A549 (cell line): Measurements from ENCODE around the gene DDB1. TPM values are rescaled to one million over a fixed set of nuclear protein-coding genes. Genes with fewer than 3 reads are reported as not detected.

ENCODE experiments used
- ATAC-seq, 2 experiments: fragments of 200-7000 bp in 1 of 2; fragments of >200 bp in 1 of 2; cut with Nextera tagmentation in 1 of 2; cut with Tn5 transposase in 1 of 2; 3 replicates each; pipeline versions ENCODE4 v1.8.0 to v1.9.1; 2018 to 2020; ENCODE audit warnings: mild to moderate bottlenecking in 1 of 2, moderate library complexity in 1 of 2
- CTCF ChIA-PET: fragments of 300-600 bp; sonication (Branson Sonifier 250); formaldehyde crosslinking; extraction: SDS; loops from one replicate; lab custom pipeline; 2021; ENCODE audit warnings: antibody characterized with exemption, inconsistent platforms; lab: Yijun Ruan, JAX
- POLR2A ChIA-PET: fragments of 350-600 bp; formaldehyde crosslinking; extraction: SDS; loops from one replicate; lab custom pipeline; 2021; ENCODE audit warnings: antibody characterized with exemption, inconsistent platforms; lab: Yijun Ruan, JAX
- DNase-seq, 2 experiments: peaks; one replicate each; pipeline versions ENCODE4 v3.0.0 to v3.0.0-alpha.2; 2011 to 2016; ENCODE audit warnings: low read depth in 1 of 2, low spot score in 1 of 2
- FAIRE-seq: peaks from 2 replicates; lab custom pipeline; 2011; peaks lifted over from hg19 to GRCh38; lab: Jason Lieb, UNC
- H3K27ac ChIP-seq, 2 experiments: fragments of >200 bp; sonication (Bioruptor Twin); formaldehyde crosslinking; 3 replicates each; pipeline ENCODE4 v1.5.1; 2016 to 2017
- H3K4me1 ChIP-seq: fragments of >200 bp; sonication (Bioruptor Twin); formaldehyde crosslinking; 3 replicates; pipeline ENCODE4 v1.6.1; 2016
- H3K4me2 ChIP-seq: fragments of >200 bp; sonication (Bioruptor Twin); formaldehyde crosslinking; 3 replicates; pipeline ENCODE4 v1.6.1; 2016
- H3K4me3 ChIP-seq: fragments of >200 bp; sonication (Bioruptor Twin); formaldehyde crosslinking; 3 replicates; pipeline ENCODE4 v1.5.1; 2016
- H3K9me3 ChIP-seq: fragments of >200 bp; sonication (Bioruptor Twin); formaldehyde crosslinking; 3 replicates; pipeline ENCODE4 v1.6.1; 2016
- ATOH8 ChIP-seq: fragments of 250-450 bp; sonication (Bioruptor Pico); IDR thresholded peaks from 2 replicates; pipeline ENCODE4 v1.5.0; 2020; ENCODE audit warnings: low read depth, mild to moderate bottlenecking, moderate library complexity
- CHD2 ChIP-seq: fragments of 150-350 bp; IDR thresholded peaks from 2 replicates; pipeline ENCODE4 v1.6.1; 2014; ENCODE audit warnings: low read length; ENCODE audit not compliant: partially characterized antibody
- CHD4 ChIP-seq: fragments of 200-600 bp; sonication (generic); IDR thresholded peaks from 2 replicates; pipeline ENCODE4 v1.6.1; 2016; ENCODE audit warnings: antibody characterized with exemption, mild to moderate bottlenecking, borderline replicate concordance
- CTCF ChIP-seq: fragments of >200 bp; sonication (Bioruptor Twin); formaldehyde crosslinking; IDR thresholded peaks from 3 replicates; pipeline ENCODE4 v1.5.1; 2016
- E2F6 ChIP-seq: IDR thresholded peaks from 2 replicates; pipeline ENCODE4 v1.6.1; 2012; ENCODE audit warnings: low read depth, borderline replicate concordance
- EHF ChIP-seq: fragments of 250-450 bp; sonication (Bioruptor Pico); IDR thresholded peaks from 2 replicates; pipeline ENCODE4 v1.5.0; 2020; ENCODE audit warnings: mild to moderate bottlenecking
- EHMT2 ChIP-seq: fragments of 200-600 bp; sonication (generic); IDR thresholded peaks from 2 replicates; pipeline ENCODE4 v1.6.1; 2016; ENCODE audit warnings: antibody characterized with exemption, low read depth, mild to moderate bottlenecking, moderate library complexity
- EP300 ChIP-seq, 2 experiments: fragments of >200 bp; sonication (Bioruptor Twin); formaldehyde crosslinking; IDR thresholded peaks; 2 replicates in 1 of 2; 3 replicates in 1 of 2; pipeline ENCODE4 v1.6.1; 2016 to 2017
- FOXS1 ChIP-seq: fragments of 250-450 bp; sonication (Bioruptor Pico); IDR thresholded peaks from 2 replicates; pipeline ENCODE4 v1.5.0; 2020; ENCODE audit warnings: mild to moderate bottlenecking, moderate library complexity
- HES2 ChIP-seq: fragments of >200 bp; sonication (Bioruptor Twin); formaldehyde crosslinking; IDR thresholded peaks from 2 replicates; pipeline ENCODE4 v1.6.1; 2016
- HMGXB4 ChIP-seq: fragments of 250-450 bp; sonication (Bioruptor Pico); IDR thresholded peaks from 2 replicates; pipeline ENCODE4 v1.5.0; 2021; ENCODE audit warnings: mild to moderate bottlenecking, moderate library complexity, borderline replicate concordance
- HOXB13 ChIP-seq: fragments of 250-450 bp; sonication (Bioruptor Pico); IDR thresholded peaks from 2 replicates; pipeline ENCODE4 v1.5.0; 2020; ENCODE audit warnings: low read depth, mild to moderate bottlenecking, moderate library complexity
- HOXB5 ChIP-seq: fragments of 250-450 bp; sonication (Bioruptor Pico); IDR thresholded peaks from 2 replicates; pipeline ENCODE4 v1.5.0; 2020; ENCODE audit warnings: mild to moderate bottlenecking, moderate library complexity
- JUN ChIP-seq, 2 experiments: fragments of >200 bp; sonication (Bioruptor Twin); formaldehyde crosslinking; IDR thresholded peaks; 2 replicates in 1 of 2; 3 replicates in 1 of 2; pipeline ENCODE4 v1.6.1; 2016 to 2017
- JUNB ChIP-seq: fragments of >200 bp; sonication (Bioruptor Twin); formaldehyde crosslinking; IDR thresholded peaks from 2 replicates; pipeline ENCODE4 v1.6.1; 2016
- KDM5A ChIP-seq: fragments of 200-600 bp; sonication (generic); IDR thresholded peaks from 2 replicates; pipeline ENCODE4 v1.6.1; 2016; ENCODE audit warnings: antibody characterized with exemption, mild to moderate bottlenecking
- NFE2L2 ChIP-seq: fragments of 150-350 bp; conservative IDR thresholded peaks from 2 replicates; pipeline ENCODE4 v1.6.1; 2014; ENCODE audit warnings: low read length
- NPAS2 ChIP-seq: fragments of 250-450 bp; sonication (Bioruptor Pico); IDR thresholded peaks from 2 replicates; pipeline ENCODE4 v1.8.0; 2022; ENCODE audit warnings: mild to moderate bottlenecking, moderate library complexity, borderline replicate concordance
- NR3C1 ChIP-seq: fragments of >200 bp; sonication (Bioruptor Twin); formaldehyde crosslinking; IDR thresholded peaks from 3 replicates; pipeline ENCODE4 v1.6.1; 2017
- PHF8 ChIP-seq: fragments of 200-600 bp; sonication (generic); IDR thresholded peaks from 2 replicates; pipeline ENCODE4 v1.6.1; 2016; ENCODE audit warnings: low read depth, mild to moderate bottlenecking, antibody characterized with exemption, moderate library complexity, borderline replicate concordance
- POLR2AphosphoS2 ChIP-seq: conservative IDR thresholded peaks from 2 replicates; pipeline ENCODE4 v1.6.1; 2012; ENCODE audit warnings: low read length, improper control_type of control experiment, inconsistent platforms
- RFX5 ChIP-seq: fragments of 450-650 bp; IDR thresholded peaks from 2 replicates; pipeline ENCODE4 v1.7.1; 2014; ENCODE audit warnings: antibody characterized with exemption, mild to moderate bottlenecking, moderate library complexity
- SREBF2 ChIP-seq: fragments of 450-650 bp; IDR thresholded peaks from 2 replicates; pipeline ENCODE4 v1.6.1; 2014; ENCODE audit warnings: mild to moderate bottlenecking, moderate library complexity
- USF2 ChIP-seq: fragments of 450-650 bp; IDR thresholded peaks from 2 replicates; pipeline ENCODE4 v1.6.1; 2014; ENCODE audit warnings: antibody characterized with exemption
- ZC3H11A ChIP-seq: fragments of 450-650 bp; IDR thresholded peaks from 2 replicates; pipeline ENCODE4 v1.6.1; 2014; ENCODE audit warnings: antibody characterized with exemption, mild to moderate bottlenecking
- ZSCAN20 ChIP-seq: fragments of 250-450 bp; sonication (Bioruptor Pico); IDR thresholded peaks from 2 replicates; pipeline ENCODE4 v1.8.0; 2022; ENCODE audit warnings: mild to moderate bottlenecking, moderate library complexity
- WGBS: methylation state at CpG from one replicate; pipeline ENCODE4 v1.1.6; 2017; ENCODE audit errors: missing lambda C conversion rate; 5-methylcytosine and 5-hydroxymethylcytosine counted together
- polyA plus RNA-seq, 4 experiments: library from polyadenylated mRNA; depleted of rRNA in 3 of 4; stranded (reverse); fragments of >200 nt; fragmentation: RNase III in 1 of 4; extraction: RNeasy Plus Mini Kit Qiagen cat#74134 plus additional on column Dnase treatment in 1 of 4; gene quantifications; 2 replicates in 3 of 4; 3 replicates in 1 of 4; pipeline ENCODE4 v1.2.3, GENCODE V29; 2011 to 2017

Gene DDB1
- polyA plus RNA-seq, 2 of the 4 experiments (the other 2 are of a cell fraction): 149 to 222 TPM

- TF ChIP-seq POLR2AphosphoS2 (no peak), EP300 (IDR thresholded peaks at IDR 0.05) (no peak), ZC3H11A (no peak), CHD2 (no peak)
Measured at GRCh38 chr11:61315260-61315659, 17.6 kb downstream of the DDB1 start (continued).

GRCh38 chr11:61310749-61311148 lies 22.2 kb downstream of the DDB1 start:
- no peak overlapping the region for H3K27ac ChIP-seq
- TF ChIP-seq PHF8 (no peak), HOXB13 (CRISPR knock-in tag) (no peak), HES2 (no peak)
- no peak for FAIRE-seq
- POLR2A ChIA-PET: no interaction called here
- no peak overlapping the region for H3K4me3 ChIP-seq
- ATAC-seq: no peak
- CTCF ChIA-PET: interaction anchor here (1.0 to 4.5 kb wide), 8 partner anchors 9 to 74 kb away, joined by 3 to 21 read pairs (median 6); no protein-coding TSS in a partner anchor
- no peaks in the 10 kb centered on the region for H3K4me1 ChIP-seq
- H3K9me3 ChIP-seq: no peaks in the 10 kb centered on the region
- H3K4me2 ChIP-seq: no peak overlapping the region
- WGBS: 93% methylated on average over 8 of the region's 8 CpGs
- DNase-seq: no peak

GRCh38 chr11:61309739-61310138 lies 23.2 kb downstream of the DDB1 start:
- ChIA-PET POLR2A (no interaction called here), CTCF (interaction anchor here (1.0 to 4.5 kb wide), 8 partner anchors 8 to 75 kb away, joined by 3 to 21 read pairs (median 6); no protein-coding TSS in a partner anchor)
- DNase-seq (no peak), FAIRE-seq (no peak), ATAC-seq (no peak)
- no peaks in the 10 kb centered on the region for H3K4me1 ChIP-seq
- H3K9me3 ChIP-seq: no peaks in the 10 kb centered on the region
- H3K4me2 ChIP-seq: no peak overlapping the region
- H3K4me3 ChIP-seq: no peak overlapping the region
- no peak overlapping the region for H3K27ac ChIP-seq
- TF ChIP-seq FOXS1 (CRISPR knock-in tag): no peak
- no peak for TF ChIP-seq RFX5
- TF ChIP-seq SREBF2: no peak
- TF ChIP-seq CHD4: no peak
- no peak for TF ChIP-seq EHMT2
- TF ChIP-seq JUNB: no peak
- no peak for TF ChIP-seq EHF (CRISPR knock-in tag)
- TF ChIP-seq ZSCAN20 (CRISPR knock-in tag): no peak
- no peak for TF ChIP-seq HOXB5 (CRISPR knock-in tag)
- no peak for TF ChIP-seq HMGXB4 (CRISPR knock-in tag)
- no peak for TF ChIP-seq EP300 (IDR thresholded peaks at IDR 0.05)
- no peak for TF ChIP-seq POLR2AphosphoS2
- no peak for TF ChIP-seq NFE2L2
- TF ChIP-seq NR3C1: no peak
- 93% methylated on average over 7 of the region's 7 CpGs for WGBS

- Histone ChIP-seq H3K4me2 (no peak overlapping the region), H3K9me3 (no peaks in the 10 kb centered on the region), H3K4me1 (no peaks in the 10 kb centered on the region), H3K4me3 (no peak overlapping the region), H3K27ac (no peak overlapping the region)
- WGBS: 97% methylated on average over 4 of the region's 4 CpGs
- POLR2A ChIA-PET: no interaction called here
- ATAC-seq (no peak), DNase-seq (no peak), FAIRE-seq (no peak)
- CTCF ChIA-PET: interaction anchor here (0.8 to 4.5 kb wide), 10 partner anchors 7 to 76 kb away, joined by 3 to 21 read pairs (median 5); no protein-coding TSS in a partner anchor
- TF ChIP-seq CHD4 (no peak), ZC3H11A (no peak), USF2 (no peak), NPAS2 (no peak), CTCF (no peak), CHD2 (no peak), RFX5 (no peak), E2F6 (no peak), ATOH8 (CRISPR knock-in tag) (no peak), EP300 (IDR thresholded peaks at IDR 0.05) (no peak), NFE2L2 (no peak), JUN (IDR thresholded peaks at IDR 0.05) (no peak), KDM5A (no peak)
Measured at GRCh38 chr11:61309141-61309540, 23.8 kb downstream of the DDB1 start.
